Measurements from ENCODE around the gene C22orf15.

The C22orf15 gene

GRCh38 chr22:23775779-23776375 lies 13.1 kb downstream of the C22orf15 start:
- no peak for DNase-seq
- H3K27ac ChIP-seq = peak overlapping the region in 1 of 2 donors; percentile 29
- intact Hi-C loops (cut with DNase I; ENCODE audit: low total_unique reads) = no loop called here

GRCh38 chr22:23777776-23778576 lies 15.2 kb downstream of the C22orf15 start:
- H3K27me3 ChIP-seq = no peaks in the 10 kb centered on the region
- intact Hi-C loops (cut with DNase I; ENCODE audit: low total_unique reads) = no loop called here
- no peaks in the 10 kb centered on the region for H3K9me3 ChIP-seq
- H3K4me3 ChIP-seq = no peak overlapping the region
- TF ChIP-seq CTCF (IDR thresholded peaks at IDR 0.05) = no peak
- peak; percentile 52 to 90 for DNase-seq
- peak overlapping the region; percentile 46 to 67 for H3K27ac ChIP-seq
- H3K4me1 ChIP-seq = peaks cover 0 to 45% (median 31%) of the 10 kb centered on the region in 4 donors
- no peaks in the 10 kb centered on the region for H3K36me3 ChIP-seq

More at GRCh38 chr22:23775779-23776375, 13.1 kb downstream of the C22orf15 start:
- no peaks in the 10 kb centered on the region for H3K27me3 ChIP-seq
- peaks cover 0 to 54% (median 42%) of the 10 kb centered on the region in 4 donors for H3K4me1 ChIP-seq
- no peak overlapping the region for H3K4me3 ChIP-seq
- H3K36me3 ChIP-seq = no peaks in the 10 kb centered on the region
- TF ChIP-seq CTCF (IDR thresholded peaks at IDR 0.05) = no peak
- no peaks in the 10 kb centered on the region for H3K9me3 ChIP-seq

GRCh38 chr22:23778577-23778900 lies 15.7 kb downstream of the C22orf15 start:
- no peaks in the 10 kb centered on the region for H3K9me3 ChIP-seq
- peaks cover 0 to 39% (median 25%) of the 10 kb centered on the region in 4 donors for H3K4me1 ChIP-seq
- TF ChIP-seq CTCF (IDR thresholded peaks at IDR 0.05) = no peak
- no peaks in the 10 kb centered on the region for H3K27me3 ChIP-seq
- H3K4me3 ChIP-seq = no peak overlapping the region
- no peaks in the 10 kb centered on the region for H3K36me3 ChIP-seq
- intact Hi-C loops (cut with DNase I; ENCODE audit: low total_unique reads) = no loop called here
- DNase-seq = no peak
- peak overlapping the region in 1 of 2 donors; percentile 67 for H3K27ac ChIP-seq

GRCh38 chr22:23779083-23779482 lies 16.3 kb downstream of the C22orf15 start:
- no peak for TF ChIP-seq CTCF (IDR thresholded peaks at IDR 0.05)
- Histone ChIP-seq H3K4me3 (no peak overlapping the region), H3K27ac (no peak overlapping the region), H3K9me3 (no peaks in the 10 kb centered on the region), H3K36me3 (no peaks in the 10 kb centered on the region), H3K4me1 (peaks cover 0 to 34% (median 20%) of the 10 kb centered on the region in 4 donors), H3K27me3 (no peaks in the 10 kb centered on the region)
- intact Hi-C loops (cut with DNase I; ENCODE audit: low total_unique reads) = no loop called here
- no peak for DNase-seq

- TF ChIP-seq CTCF (IDR thresholded peaks at IDR 0.05) = no peak
- no peak for DNase-seq
- Histone ChIP-seq H3K27me3 (no peaks in the 10 kb centered on the region), H3K27ac (no peak overlapping the region), H3K9me3 (no peaks in the 10 kb centered on the region), H3K4me1 (peaks cover 0 to 27% (median 13%) of the 10 kb centered on the region in 4 donors), H3K36me3 (no peaks in the 10 kb centered on the region), H3K4me3 (no peak overlapping the region)
- intact Hi-C loops (cut with DNase I; ENCODE audit: low total_unique reads) = no loop called here
These were observed 16.9 kb downstream of the C22orf15 start for GRCh38 chr22:23779731-23780130.
